Measurements from ENCODE around the gene DNASE1L1.

Gene DNASE1L1

GRCh38 chrX:154384284-154384892 is 24.7 kb downstream of the DNASE1L1 start:
- no peak for DNase-seq (ENCODE audit: low read depth in 2 of 3, low spot score in 2 of 3)

GRCh38 chrX:154383359-154384283 is 25.4 kb downstream of the DNASE1L1 start:
- DNase-seq (ENCODE audit: low read depth in 2 of 3, low spot score in 2 of 3): no peak

DNA sequence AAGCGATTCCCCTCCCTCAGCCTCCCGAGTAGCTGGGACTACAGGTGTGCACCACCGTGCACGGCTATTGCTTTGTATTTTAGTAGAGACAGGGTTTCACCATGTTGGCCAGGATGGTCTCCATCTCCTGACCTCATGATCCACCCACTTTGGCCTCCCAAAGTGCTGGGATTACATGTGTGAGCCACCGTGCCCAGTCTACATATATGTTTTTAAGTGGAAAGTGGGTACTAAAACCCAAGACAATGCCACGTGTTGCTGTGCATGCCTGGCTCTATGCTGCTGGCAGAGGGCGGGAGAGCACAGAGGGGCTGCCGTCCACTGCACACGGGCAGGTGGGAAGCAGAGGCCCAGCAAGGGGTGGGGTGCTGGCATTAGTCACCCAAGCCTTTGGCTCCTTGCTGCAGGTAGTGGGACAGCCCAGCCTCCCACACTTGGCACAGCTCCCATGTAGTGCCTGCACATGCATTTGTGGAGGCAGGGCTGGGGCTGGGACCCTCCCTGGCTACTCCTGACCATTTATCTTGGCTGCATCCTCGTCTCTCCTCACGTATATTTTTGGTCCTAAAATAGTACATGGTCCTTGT is 26.5 kb downstream of the DNASE1L1 start:
- no peak for DNase-seq (ENCODE audit: low read depth in 2 of 3, low spot score in 2 of 3)

GRCh38 chrX:154381271-154381670 is 27.8 kb downstream of the DNASE1L1 start:
- DNase-seq (ENCODE audit: low read depth in 2 of 3, low spot score in 2 of 3): no peak

DNA sequence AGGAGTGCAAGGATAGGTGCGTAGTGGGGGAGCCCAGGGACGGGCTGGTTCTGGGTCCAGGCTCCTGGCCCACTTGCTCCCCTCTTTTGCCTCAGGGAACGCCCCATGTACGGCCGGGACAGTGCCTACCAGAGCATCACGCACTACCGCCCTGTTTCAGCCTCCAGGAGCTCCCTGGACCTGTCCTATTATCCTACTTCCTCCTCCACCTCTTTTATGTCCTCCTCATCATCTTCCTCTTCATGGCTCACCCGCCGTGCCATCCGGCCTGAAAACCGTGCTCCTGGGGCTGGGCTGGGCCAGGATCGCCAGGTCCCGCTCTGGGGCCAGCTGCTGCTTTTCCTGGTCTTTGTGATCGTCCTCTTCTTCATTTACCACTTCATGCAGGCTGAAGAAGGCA is 28.3 kb downstream of the DNASE1L1 start:
- DNase-seq (ENCODE audit: low read depth in 2 of 3, low spot score in 2 of 3): no peak

- no peak for DNase-seq (ENCODE audit: low read depth in 2 of 3, low spot score in 2 of 3)
Observed at GRCh38 chrX:154380153-154380552, 28.9 kb downstream of the DNASE1L1 start.

GRCh38 chrX:154379569-154379951 is 29.5 kb downstream of the DNASE1L1 start:
- no peak for DNase-seq (ENCODE audit: low read depth in 2 of 3, low spot score in 2 of 3)

GRCh38 chrX:154378799-154379568 is 30.1 kb downstream of the DNASE1L1 start, which contains the start of gene EMD:
Gene EMD (plus strand): TSS chrX:154379295. CDS start chrX:154379485, 190 bp downstream.
- peak; percentile 63 to 91 (median 78) for DNase-seq (ENCODE audit: low read depth in 2 of 3, low spot score in 2 of 3)

DNA sequence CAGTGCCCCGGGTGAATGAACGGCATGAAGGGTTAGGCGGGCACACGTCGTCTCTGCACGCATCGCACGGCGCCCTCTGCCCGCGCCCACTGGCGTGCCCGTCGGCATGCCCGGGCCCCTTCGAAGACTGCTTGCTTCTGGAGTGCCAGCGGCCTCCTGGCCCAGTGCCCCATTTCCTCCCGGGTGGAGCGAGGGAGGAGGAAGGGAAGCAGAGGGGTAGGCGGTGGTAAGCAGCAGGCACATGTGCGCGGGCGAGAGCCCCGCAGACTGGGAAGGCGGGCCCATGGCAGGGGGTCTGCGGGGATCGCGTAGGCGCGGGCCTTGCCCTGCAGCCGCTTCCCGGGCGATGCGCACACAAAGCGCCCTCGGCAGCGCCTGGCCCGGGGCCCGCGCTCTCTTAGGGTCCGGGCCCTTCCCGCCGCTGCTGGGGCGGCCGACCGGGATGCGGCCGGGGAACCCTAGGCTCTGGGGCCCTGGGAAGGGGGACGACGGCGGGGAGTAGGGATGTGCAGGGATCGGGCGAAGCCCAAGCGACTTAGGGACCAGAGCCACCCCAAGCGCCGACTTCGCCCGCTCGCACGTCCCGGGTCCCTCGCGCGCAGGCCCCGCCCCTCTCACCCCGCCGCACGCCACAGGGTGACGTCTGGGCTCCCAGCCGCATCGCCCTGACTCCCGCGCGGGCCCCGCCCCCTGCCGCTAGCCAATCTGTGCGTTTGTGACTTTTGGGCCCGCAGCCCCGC is 30.8 kb downstream of the DNASE1L1 start:
- DNase-seq (ENCODE audit: low read depth in 2 of 3, low spot score in 2 of 3): peak in 1 of 3 experiments; percentile 61

DNA sequence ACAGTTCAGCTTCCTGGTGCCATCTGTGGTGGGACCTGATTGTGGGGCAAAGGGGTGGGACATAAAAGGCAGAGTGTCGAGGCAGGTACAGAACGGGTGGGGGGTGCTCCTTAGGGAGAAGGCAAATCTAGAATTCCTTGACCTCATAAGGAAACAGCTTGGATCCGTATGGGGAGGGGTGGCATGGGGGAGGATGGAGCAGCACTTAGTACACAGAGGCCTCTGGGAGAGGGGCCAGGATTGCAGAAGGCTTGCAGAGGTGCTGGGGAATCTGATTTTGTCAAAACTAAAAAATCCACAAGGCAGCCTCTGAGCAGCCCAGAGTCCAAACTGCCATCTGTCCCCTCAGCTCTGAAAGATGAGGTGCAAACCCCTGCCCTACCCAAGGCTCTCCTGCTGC is 32.3 kb downstream of the DNASE1L1 start:
- DNase-seq (ENCODE audit: low read depth in 2 of 3, low spot score in 2 of 3): no peak

DNA sequence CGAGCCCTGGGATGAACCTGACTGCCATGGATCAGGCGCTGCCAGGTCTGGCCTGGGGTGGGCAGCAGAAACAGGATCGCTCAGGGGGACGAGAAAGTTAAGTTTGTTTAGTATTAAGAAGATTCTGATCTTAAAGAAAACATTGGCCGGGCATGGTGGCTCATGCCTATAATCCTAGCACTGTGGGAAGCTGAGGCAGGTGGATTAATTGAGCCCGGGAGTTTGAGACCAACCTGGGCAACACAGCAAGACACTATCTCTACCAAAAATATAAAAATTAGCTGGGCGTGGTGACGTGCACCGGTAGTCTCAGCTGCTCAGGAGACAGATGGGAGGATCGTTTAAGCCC is 33.9 kb downstream of the DNASE1L1 start:
- no peak for DNase-seq (ENCODE audit: low read depth in 2 of 3, low spot score in 2 of 3)

DNA sequence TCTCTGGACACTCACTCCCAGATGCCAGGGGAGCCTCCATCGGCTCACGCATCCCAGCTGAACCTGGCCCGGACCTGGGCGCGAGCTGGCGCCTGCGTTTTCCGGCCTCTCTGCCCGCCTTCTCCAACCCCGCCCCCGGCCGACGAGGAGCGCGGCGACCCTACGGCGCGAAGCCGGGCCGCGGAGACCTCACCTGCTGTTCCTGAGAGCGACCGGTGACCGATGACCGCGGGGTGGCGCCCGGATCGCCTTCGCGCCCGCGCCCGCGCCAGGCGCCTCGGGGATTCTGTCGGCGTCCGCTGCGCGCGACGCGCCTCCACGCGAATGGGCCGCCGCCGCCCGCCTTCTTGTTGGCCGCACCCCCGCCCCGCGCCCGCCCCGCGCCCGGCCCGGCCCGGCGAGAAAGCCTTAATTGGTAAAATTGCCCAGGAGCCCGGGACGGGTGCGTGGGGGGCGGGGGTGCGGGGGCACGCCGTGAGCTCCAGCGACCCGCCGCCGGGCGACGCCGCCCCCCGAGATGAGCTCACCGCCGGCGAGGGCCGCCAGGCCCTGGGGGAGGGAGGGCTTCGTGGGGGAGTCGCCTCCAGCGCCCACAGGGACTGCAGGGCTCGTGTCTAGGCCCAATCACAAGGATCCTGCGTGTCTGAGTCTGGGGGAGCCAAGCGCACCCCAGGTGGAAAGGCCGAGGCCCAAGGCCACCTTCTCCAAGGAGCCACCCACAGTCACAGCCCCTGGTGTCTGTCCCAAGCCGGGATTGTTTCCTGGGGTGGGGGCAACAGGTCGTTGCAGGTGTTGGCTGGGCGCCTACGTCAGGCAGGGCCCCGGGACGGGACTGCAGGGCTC is 34.5 kb downstream of the DNASE1L1 start, which contains the start of gene FLNA:
Gene FLNA (minus strand): TSS at position 322 of the 843 bp plus-strand sequence. CDS start 3,389 bp downstream, outside the sequence.
- no peak for DNase-seq (ENCODE audit: low read depth in 2 of 3, low spot score in 2 of 3)

DNA sequence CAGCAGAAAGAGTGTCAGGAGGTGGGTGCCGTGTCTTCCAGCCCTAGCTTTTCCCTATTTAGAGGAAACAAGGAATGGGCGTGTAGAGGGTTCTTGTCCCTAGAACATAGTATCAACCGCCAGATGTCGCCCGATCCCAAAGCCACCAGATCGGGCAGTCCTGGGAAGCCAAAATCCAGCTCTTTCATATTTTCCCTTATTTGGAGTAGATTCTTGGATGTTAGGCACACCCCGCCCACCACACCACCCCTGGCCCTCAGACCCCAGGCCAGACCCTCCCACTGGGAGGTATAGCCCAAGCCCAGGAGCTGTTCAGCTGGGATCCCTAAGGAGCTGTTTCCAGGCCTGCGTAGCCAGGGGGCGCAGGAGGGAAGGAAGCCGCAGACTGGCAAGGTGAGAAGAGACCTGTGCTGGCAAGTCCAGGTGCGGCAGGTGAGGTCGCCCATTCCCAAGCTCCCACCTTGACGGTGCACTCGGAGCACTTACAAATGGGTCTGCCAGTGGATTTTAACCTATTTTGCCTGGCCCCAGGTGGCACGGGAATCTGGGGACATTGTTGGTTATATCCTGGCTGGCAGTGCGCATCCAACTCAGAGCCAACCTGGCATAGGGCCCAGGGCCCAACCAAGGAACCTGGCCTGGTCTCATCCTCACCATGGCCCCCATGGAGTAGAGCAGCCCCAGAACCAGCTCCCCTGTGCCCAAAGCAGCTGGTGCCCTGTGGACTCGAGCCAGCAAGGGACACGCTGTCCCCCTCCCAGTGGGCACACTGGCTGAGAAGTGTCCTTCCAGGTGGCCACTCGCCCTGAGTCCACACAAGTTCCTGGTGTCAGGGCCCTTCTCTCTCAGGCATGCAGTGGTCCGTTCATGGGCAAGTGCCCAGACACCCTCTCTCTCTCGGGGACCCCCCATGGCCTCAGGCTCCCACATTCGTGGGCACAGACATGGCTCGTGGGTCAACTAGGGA is 35.4 kb downstream of the DNASE1L1 start:
- DNase-seq (ENCODE audit: low read depth in 2 of 3, low spot score in 2 of 3): no peak

GRCh38 chrX:154372612-154373022 is 36.4 kb downstream of the DNASE1L1 start:
- DNase-seq (ENCODE audit: low read depth in 2 of 3, low spot score in 2 of 3): no peak

- DNase-seq (ENCODE audit: low read depth in 2 of 3, low spot score in 2 of 3): no peak
Observed at GRCh38 chrX:154371789-154372300, 37.2 kb downstream of the DNASE1L1 start.

- DNase-seq (ENCODE audit: low read depth in 2 of 3, low spot score in 2 of 3): peak in 2 of 3 experiments; percentile 72 to 82
Observed at GRCh38 chrX:154371017-154371788, 37.9 kb downstream of the DNASE1L1 start.

- no peak for DNase-seq (ENCODE audit: low read depth in 2 of 3, low spot score in 2 of 3)
Observed at GRCh38 chrX:154370300-154371016, 38.6 kb downstream of the DNASE1L1 start.
